Suprapubic skin (tissue), 4 donors: Measurements from ENCODE around the gene SOCS1. TPM values are rescaled to one million over a fixed set of nuclear protein-coding genes. Genes with fewer than 3 reads are reported as not detected.
A peak's percentile ranks its signal among the peaks of the same experiment; 100 is the strongest.

Experiments
- DNase-seq, 2 donors: peaks; one replicate each; pipeline ENCODE4 v3.0.0-alpha.2; 2019; ENCODE audit warnings: low spot score in 2 of 2
- H3K27ac ChIP-seq: fragments of 200-600 bp; sonication (generic); one replicate; pipeline ENCODE4 v1.5.1; 2019
- H3K27me3 ChIP-seq: fragments of 200-600 bp; sonication (generic); one replicate; pipeline ENCODE4 v1.5.1; 2019
- H3K36me3 ChIP-seq: fragments of 200-600 bp; sonication (generic); one replicate; pipeline ENCODE4 v1.5.1; 2019
- H3K4me1 ChIP-seq: fragments of 200-600 bp; sonication (generic); one replicate; pipeline ENCODE4 v1.5.1; 2019
- H3K4me3 ChIP-seq: fragments of 200-600 bp; sonication (generic); one replicate; pipeline ENCODE4 v1.5.1; 2019; ENCODE audit warnings: mild to moderate bottlenecking
- H3K9me3 ChIP-seq: fragments of 200-600 bp; sonication (generic); one replicate; pipeline ENCODE4 v1.5.1; 2019
- EP300 ChIP-seq: sonication (generic); formaldehyde crosslinking; IDR thresholded peaks from one replicate; pipeline ENCODE4 v1.6.1; 2017; ENCODE audit warnings: antibody characterized with exemption
- POLR2A ChIP-seq, 2 donors: fragments of 450-650 bp; IDR thresholded peaks; one replicate each; pipeline ENCODE4 v1.6.1; 2017; ENCODE audit warnings: antibody characterized with exemption in 2 of 2, mild to moderate bottlenecking in 2 of 2, moderate library complexity in 2 of 2
- POLR2AphosphoS5 ChIP-seq, 3 donors: sonication (generic); formaldehyde crosslinking; IDR thresholded peaks; one replicate each; pipeline ENCODE4 v1.6.1; 2017; ENCODE audit warnings: antibody characterized with exemption in 3 of 3
- WGBS: methylation state at CpG from one replicate; pipeline ENCODE4 v1.1.5; 2018; 5-methylcytosine and 5-hydroxymethylcytosine counted together
- total RNA-seq, 4 donors: library from RNA; depleted of rRNA; stranded (reverse); fragments of >200 nt; gene quantifications; one replicate each; pipeline ENCODE4 v1.1.0, GENCODE V29; 2016
- TF ChIP-seq, protein P1 (sequence below), 2 donors: fragments of 200-600 bp in 1 of 2; fragments of 450-650 bp in 1 of 2; sonication (generic) in 1 of 2; IDR thresholded peaks; one replicate each; pipeline ENCODE4 v1.5.1; 2016 to 2019; ENCODE audit warnings: antibody characterized with exemption in 2 of 2, mild to moderate bottlenecking in 1 of 2, moderate library complexity in 1 of 2

Gene SOCS1
- total RNA-seq, 4 donors from 2014 or later: 3.9 to 15.4 (median 7.5) TPM

- Histone ChIP-seq H3K4me3 (peak overlapping the region; percentile 89), H3K27ac (no peak overlapping the region), H3K9me3 (no peaks in the 10 kb centered on the region), H3K36me3 (no peaks in the 10 kb centered on the region), H3K4me1 (peaks cover 36% of the 10 kb centered on the region), H3K27me3 (no peaks in the 10 kb centered on the region)
- 73% methylated on average over 5 of the region's 5 CpGs for WGBS
- TF ChIP-seq, protein P1, sequence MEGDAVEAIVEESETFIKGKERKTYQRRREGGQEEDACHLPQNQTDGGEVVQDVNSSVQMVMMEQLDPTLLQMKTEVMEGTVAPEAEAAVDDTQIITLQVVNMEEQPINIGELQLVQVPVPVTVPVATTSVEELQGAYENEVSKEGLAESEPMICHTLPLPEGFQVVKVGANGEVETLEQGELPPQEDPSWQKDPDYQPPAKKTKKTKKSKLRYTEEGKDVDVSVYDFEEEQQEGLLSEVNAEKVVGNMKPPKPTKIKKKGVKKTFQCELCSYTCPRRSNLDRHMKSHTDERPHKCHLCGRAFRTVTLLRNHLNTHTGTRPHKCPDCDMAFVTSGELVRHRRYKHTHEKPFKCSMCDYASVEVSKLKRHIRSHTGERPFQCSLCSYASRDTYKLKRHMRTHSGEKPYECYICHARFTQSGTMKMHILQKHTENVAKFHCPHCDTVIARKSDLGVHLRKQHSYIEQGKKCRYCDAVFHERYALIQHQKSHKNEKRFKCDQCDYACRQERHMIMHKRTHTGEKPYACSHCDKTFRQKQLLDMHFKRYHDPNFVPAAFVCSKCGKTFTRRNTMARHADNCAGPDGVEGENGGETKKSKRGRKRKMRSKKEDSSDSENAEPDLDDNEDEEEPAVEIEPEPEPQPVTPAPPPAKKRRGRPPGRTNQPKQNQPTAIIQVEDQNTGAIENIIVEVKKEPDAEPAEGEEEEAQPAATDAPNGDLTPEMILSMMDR (IDR thresholded peaks at IDR 0.05): no peak
- no peak for TF ChIP-seq POLR2A (IDR thresholded peaks at IDR 0.05)
- no peak for TF ChIP-seq POLR2AphosphoS5 (IDR thresholded peaks at IDR 0.05)
- no peak for TF ChIP-seq EP300
- DNase-seq: no peak
Measured at GRCh38 chr16:11253009-11253994, 2.7 kb downstream of the SOCS1 start.

- peak overlapping the region; percentile 89 for H3K4me3 ChIP-seq
- TF ChIP-seq, protein P1 (IDR thresholded peaks at IDR 0.05): no peak
- TF ChIP-seq EP300 (no peak), POLR2A (IDR thresholded peaks at IDR 0.05) (no peak), POLR2AphosphoS5 (IDR thresholded peaks at IDR 0.05) (no peak)
- no peaks in the 10 kb centered on the region for H3K27me3 ChIP-seq
- no peaks in the 10 kb centered on the region for H3K9me3 ChIP-seq
- DNase-seq: no peak
- H3K4me1 ChIP-seq: peaks cover 32% of the 10 kb centered on the region
- no peaks in the 10 kb centered on the region for H3K36me3 ChIP-seq
- no peak overlapping the region for H3K27ac ChIP-seq
- 86% methylated on average over 8 of the region's 8 CpGs for WGBS
Measured at GRCh38 chr16:11252482-11252931, 3.5 kb downstream of the SOCS1 start.

DNA sequence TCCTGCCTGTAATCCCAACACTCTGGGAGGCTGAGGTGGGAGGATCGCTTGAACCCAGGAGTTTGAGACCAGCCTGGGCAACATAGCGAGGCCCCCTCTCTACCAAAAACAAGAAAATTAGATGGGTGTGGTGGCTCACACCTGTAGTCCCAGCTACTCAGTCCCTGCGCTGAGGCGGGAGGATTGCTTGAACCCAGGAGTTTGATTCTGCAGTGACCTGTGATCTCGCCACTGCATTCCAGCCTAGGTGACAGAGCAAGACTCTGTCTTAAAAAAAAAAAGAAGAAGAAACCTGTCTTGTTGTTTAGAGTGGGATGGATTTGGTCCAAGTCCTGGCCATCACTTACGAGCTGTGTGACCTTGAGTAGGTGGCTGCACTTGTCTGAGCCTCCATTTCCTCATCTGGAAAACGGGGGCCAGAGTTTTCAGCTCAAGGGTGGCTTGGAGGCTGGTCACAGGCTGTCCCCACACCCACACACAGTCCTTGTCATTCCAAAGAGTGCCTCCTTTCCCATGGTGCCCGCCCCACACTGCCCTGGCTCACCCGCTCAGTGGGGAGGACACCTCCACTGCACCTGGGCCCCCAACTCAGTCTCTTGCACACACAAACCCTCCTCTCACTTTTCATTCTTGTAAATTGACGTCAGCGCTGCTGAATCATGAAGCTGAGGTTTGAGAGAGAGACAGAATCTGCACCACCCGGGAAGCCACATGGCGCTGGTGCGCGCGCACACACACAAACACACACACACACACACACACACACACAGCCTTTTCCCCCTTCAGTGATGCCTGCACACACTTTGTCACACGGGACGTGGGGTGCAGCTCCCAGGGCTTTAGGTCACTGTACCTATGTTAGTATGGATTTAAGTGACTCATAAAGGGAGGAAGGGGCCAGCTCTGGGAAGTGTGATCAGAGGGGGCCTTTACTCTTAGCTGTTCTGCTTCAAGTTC, 4.2 kb downstream of the SOCS1 start:
- no peaks in the 10 kb centered on the region for H3K36me3 ChIP-seq
- WGBS: 77% methylated on average over 18 of the region's 18 CpGs
- no peak overlapping the region for H3K27ac ChIP-seq
- H3K9me3 ChIP-seq: no peaks in the 10 kb centered on the region
- H3K4me3 ChIP-seq: peak overlapping the region; percentile 89
- H3K4me1 ChIP-seq: peaks cover 25% of the 10 kb centered on the region
- no peaks in the 10 kb centered on the region for H3K27me3 ChIP-seq
- DNase-seq: no peak
- TF ChIP-seq POLR2A (IDR thresholded peaks at IDR 0.05): no peak
- no peak for TF ChIP-seq POLR2AphosphoS5 (IDR thresholded peaks at IDR 0.05)
- TF ChIP-seq, protein P1 (IDR thresholded peaks at IDR 0.05): no peak
- no peak for TF ChIP-seq EP300

DNA sequence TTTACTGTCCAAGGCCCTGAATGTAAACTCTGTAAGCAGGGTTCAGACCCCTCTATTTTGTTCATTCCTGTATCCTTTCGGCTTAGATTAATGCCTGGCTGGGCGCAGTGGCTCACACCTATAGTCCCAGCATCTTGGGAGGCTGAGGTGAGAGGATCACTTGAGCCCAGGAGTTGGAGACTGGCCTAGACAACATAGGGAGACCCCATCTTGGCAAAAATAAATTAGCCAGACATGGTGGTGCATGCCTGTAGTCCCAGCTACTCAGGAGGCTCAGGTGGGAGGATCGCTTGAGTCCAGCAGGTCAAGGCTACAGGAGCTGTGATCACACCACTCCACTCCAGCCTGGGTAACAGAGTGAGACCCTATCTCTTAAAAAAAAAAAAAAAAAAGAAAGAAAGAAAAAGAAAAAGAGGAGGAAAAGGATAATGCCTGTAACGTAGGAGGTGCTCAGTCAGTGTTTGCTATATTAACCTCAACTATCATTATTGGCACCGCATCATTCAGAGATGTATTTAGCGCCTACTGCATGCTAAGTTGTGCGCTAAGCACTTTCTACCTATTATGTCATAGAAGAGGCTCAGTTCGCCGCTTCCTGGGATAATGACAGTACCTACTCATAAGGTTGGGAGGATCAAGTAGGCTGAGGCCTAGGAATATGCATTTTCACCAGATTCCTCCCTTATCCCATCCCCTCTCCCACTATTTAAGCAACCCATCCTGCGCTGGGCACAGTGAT, 5.0 kb downstream of the SOCS1 start:
- H3K9me3 ChIP-seq: no peaks in the 10 kb centered on the region
- H3K27me3 ChIP-seq: no peaks in the 10 kb centered on the region
- H3K4me1 ChIP-seq: peaks cover 22% of the 10 kb centered on the region
- no peak overlapping the region for H3K27ac ChIP-seq
- DNase-seq: no peak
- 92% methylated on average over 10 of the region's 10 CpGs for WGBS
- no peaks in the 10 kb centered on the region for H3K36me3 ChIP-seq
- TF ChIP-seq POLR2AphosphoS5 (IDR thresholded peaks at IDR 0.05) (no peak), EP300 (no peak), POLR2A (IDR thresholded peaks at IDR 0.05) (no peak)
- TF ChIP-seq, protein P1 (IDR thresholded peaks at IDR 0.05): no peak
- H3K4me3 ChIP-seq: no peak overlapping the region
